ENCODE results near the gene GPR132.

GPR132 gene

DNA sequence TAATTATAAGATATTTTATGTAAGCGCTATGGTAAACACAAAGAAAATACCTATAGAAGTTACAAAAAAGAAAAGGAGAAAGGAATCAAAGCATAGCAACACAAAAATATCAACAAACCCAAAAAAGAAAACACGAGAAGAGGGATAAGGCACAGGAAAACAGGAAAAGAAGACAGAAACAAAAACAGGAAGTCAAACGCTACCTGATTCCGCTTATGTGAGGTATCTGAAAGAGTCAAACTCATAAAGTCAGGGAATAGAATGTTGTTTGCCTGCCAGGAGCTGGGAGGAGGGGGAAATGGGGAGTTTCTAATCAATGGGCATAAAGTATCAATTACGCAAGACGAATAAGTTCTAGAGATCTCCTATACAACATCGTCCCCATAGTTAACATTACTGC is 39.9 kb upstream of the GPR132 start:
- DNase-seq (ENCODE audit: extremely low spot score), result no peak
- ChIA-PET CTCF (interaction anchor here (1.0 kb wide), 1 partner anchor 15 kb away, joined by 3 read pairs; no protein-coding TSS in a partner anchor), POLR2A (no interaction called here)
- TF ChIP-seq SUZ12 (IDR thresholded peaks at IDR 0.05) (no peak), PKNOX1 (IDR thresholded peaks at IDR 0.05) (no peak), L3MBTL2 (conservative IDR thresholded peaks at IDR 0.05) (no peak), HDGF (IDR thresholded peaks at IDR 0.05; ENCODE audit: borderline replicate concordance) (no peak), SP1 (IDR thresholded peaks at IDR 0.05) (no peak), FOXA1 (IDR thresholded peaks at IDR 0.05) (no peak), NFRKB (IDR thresholded peaks at IDR 0.05) (no peak), FOXM1 (IDR thresholded peaks at IDR 0.05; ENCODE audit: borderline replicate concordance) (no peak), BHLHE40 (IDR thresholded peaks at IDR 0.05; ENCODE audit: borderline replicate concordance) (no peak), ZNF384 (IDR thresholded peaks at IDR 0.05) (no peak), ARNT (IDR thresholded peaks at IDR 0.05) (no peak), TARDBP (IDR thresholded peaks at IDR 0.05) (no peak), LEF1 (IDR thresholded peaks at IDR 0.05; ENCODE audit: borderline replicate concordance) (no peak), FOXK2 (IDR thresholded peaks at IDR 0.05) (no peak), CTBP1 (IDR thresholded peaks at IDR 0.05; ENCODE audit: borderline replicate concordance) (no peak), ELF4 (IDR thresholded peaks at IDR 0.05) (no peak)

DNA sequence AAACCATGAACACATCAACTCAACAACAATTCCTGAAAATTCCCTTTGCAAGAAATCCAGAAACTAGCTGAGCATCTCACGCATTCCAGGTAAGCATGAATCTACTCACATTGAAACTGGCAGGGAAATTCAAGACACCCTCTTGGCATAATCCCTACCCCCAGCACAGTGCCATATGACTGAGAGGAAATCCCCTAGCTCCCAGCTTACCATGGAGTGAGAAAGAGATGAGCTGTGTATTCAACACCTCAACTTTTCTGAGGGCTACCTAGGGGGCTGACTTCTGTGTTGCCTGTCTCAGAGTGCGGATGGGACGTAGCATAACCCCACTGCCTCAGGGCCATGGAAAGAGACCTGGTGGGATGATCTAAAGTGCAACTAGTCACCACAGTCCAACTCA is 37.7 kb upstream of the GPR132 start:
- no peak for TF ChIP-seq SP1 (IDR thresholded peaks at IDR 0.05)
- TF ChIP-seq FOXM1 (IDR thresholded peaks at IDR 0.05; ENCODE audit: borderline replicate concordance), result no peak
- TF ChIP-seq PKNOX1 (IDR thresholded peaks at IDR 0.05), result no peak
- no peak for TF ChIP-seq TARDBP (IDR thresholded peaks at IDR 0.05)
- no peak for TF ChIP-seq HDGF (IDR thresholded peaks at IDR 0.05; ENCODE audit: borderline replicate concordance)
- TF ChIP-seq FOXK2 (IDR thresholded peaks at IDR 0.05), result no peak
- TF ChIP-seq ARNT (IDR thresholded peaks at IDR 0.05), result no peak
- TF ChIP-seq FOXA1 (IDR thresholded peaks at IDR 0.05), result no peak
- no peak for TF ChIP-seq LEF1 (IDR thresholded peaks at IDR 0.05; ENCODE audit: borderline replicate concordance)
- TF ChIP-seq ELF4 (IDR thresholded peaks at IDR 0.05), result no peak
- TF ChIP-seq CTBP1 (IDR thresholded peaks at IDR 0.05; ENCODE audit: borderline replicate concordance), result no peak
- TF ChIP-seq L3MBTL2 (conservative IDR thresholded peaks at IDR 0.05), result no peak
- DNase-seq (ENCODE audit: extremely low spot score), result no peak
- ChIA-PET POLR2A (no interaction called here), CTCF (no interaction called here)

DNA sequence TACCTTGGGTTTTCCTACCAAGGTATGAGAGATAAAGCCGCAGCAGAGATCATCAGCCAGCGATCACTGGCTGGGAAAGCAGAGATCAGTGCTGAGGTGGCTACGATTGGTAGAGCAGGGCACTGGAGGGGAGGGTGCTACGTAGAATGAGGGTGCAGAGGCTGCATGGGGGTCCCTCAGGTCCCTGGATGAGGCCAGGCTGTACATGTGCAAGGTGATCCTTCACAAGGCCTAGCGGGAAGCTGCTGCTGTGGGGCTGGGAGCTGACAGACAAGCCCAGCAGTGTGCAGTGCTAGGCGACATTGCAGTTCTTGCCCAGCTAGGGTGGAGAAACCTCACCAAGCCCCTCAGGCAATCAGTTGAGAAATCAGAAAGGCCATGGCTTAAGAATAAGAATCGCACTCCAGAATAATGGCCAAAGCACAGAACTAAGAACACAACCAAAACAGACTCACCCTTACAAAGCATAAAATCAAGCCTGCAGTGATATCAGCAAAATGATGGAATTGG is 37.2 kb upstream of the GPR132 start:
- TF ChIP-seq BHLHE40 (IDR thresholded peaks at IDR 0.05; ENCODE audit: borderline replicate concordance), result no peak
- no peak for TF ChIP-seq ARNT (IDR thresholded peaks at IDR 0.05)
- TF ChIP-seq FOXA1 (IDR thresholded peaks at IDR 0.05), result no peak
- TF ChIP-seq ELF4 (IDR thresholded peaks at IDR 0.05), result no peak
- no peak for TF ChIP-seq HDGF (IDR thresholded peaks at IDR 0.05; ENCODE audit: borderline replicate concordance)
- no peak for TF ChIP-seq NFRKB (IDR thresholded peaks at IDR 0.05)
- TF ChIP-seq L3MBTL2 (conservative IDR thresholded peaks at IDR 0.05), result no peak
- no peak for TF ChIP-seq SP1 (IDR thresholded peaks at IDR 0.05)
- no peak for TF ChIP-seq SUZ12 (IDR thresholded peaks at IDR 0.05)
- no peak for TF ChIP-seq TARDBP (IDR thresholded peaks at IDR 0.05)
- no peak for TF ChIP-seq ZNF384 (IDR thresholded peaks at IDR 0.05)
- CTCF ChIA-PET, result no interaction called here
- POLR2A ChIA-PET, result no interaction called here

GRCh38 chr14:105100910-105101309 is 35.7 kb upstream of the GPR132 start:
- ChIA-PET CTCF (no interaction called here), POLR2A (no interaction called here)
- no peak for DNase-seq (ENCODE audit: extremely low spot score)
- TF ChIP-seq SP1 (IDR thresholded peaks at IDR 0.05), result no peak
- TF ChIP-seq FOXA1 (IDR thresholded peaks at IDR 0.05), result no peak
- TF ChIP-seq HDGF (IDR thresholded peaks at IDR 0.05; ENCODE audit: borderline replicate concordance), result no peak
- no peak for TF ChIP-seq PKNOX1 (IDR thresholded peaks at IDR 0.05)
- TF ChIP-seq FOXK2 (IDR thresholded peaks at IDR 0.05), result no peak
- TF ChIP-seq SUZ12 (IDR thresholded peaks at IDR 0.05), result no peak
- no peak for TF ChIP-seq ELF4 (IDR thresholded peaks at IDR 0.05)
- no peak for TF ChIP-seq FOXM1 (IDR thresholded peaks at IDR 0.05; ENCODE audit: borderline replicate concordance)
- no peak for TF ChIP-seq CTBP1 (IDR thresholded peaks at IDR 0.05; ENCODE audit: borderline replicate concordance)
- TF ChIP-seq L3MBTL2 (conservative IDR thresholded peaks at IDR 0.05), result no peak
- TF ChIP-seq TARDBP (IDR thresholded peaks at IDR 0.05), result no peak
- TF ChIP-seq ZNF384 (IDR thresholded peaks at IDR 0.05), result no peak
- TF ChIP-seq ARNT (IDR thresholded peaks at IDR 0.05), result no peak
- no peak for TF ChIP-seq BHLHE40 (IDR thresholded peaks at IDR 0.05; ENCODE audit: borderline replicate concordance)
- TF ChIP-seq LEF1 (IDR thresholded peaks at IDR 0.05; ENCODE audit: borderline replicate concordance), result no peak
- TF ChIP-seq NFRKB (IDR thresholded peaks at IDR 0.05), result no peak

More for the DNA sequence above, 37.2 kb upstream of the GPR132 start:
- DNase-seq (ENCODE audit: extremely low spot score), result no peak

- DNase-seq (ENCODE audit: extremely low spot score), result no peak
- ChIA-PET CTCF (no interaction called here), POLR2A (no interaction called here)
- TF ChIP-seq TARDBP (IDR thresholded peaks at IDR 0.05) (no peak), PKNOX1 (IDR thresholded peaks at IDR 0.05) (no peak), NFRKB (IDR thresholded peaks at IDR 0.05) (no peak), LEF1 (IDR thresholded peaks at IDR 0.05; ENCODE audit: borderline replicate concordance) (no peak), L3MBTL2 (conservative IDR thresholded peaks at IDR 0.05) (no peak), ZNF384 (IDR thresholded peaks at IDR 0.05) (no peak), FOXK2 (IDR thresholded peaks at IDR 0.05) (no peak), CTBP1 (IDR thresholded peaks at IDR 0.05; ENCODE audit: borderline replicate concordance) (no peak), BHLHE40 (IDR thresholded peaks at IDR 0.05; ENCODE audit: borderline replicate concordance) (no peak), HDGF (IDR thresholded peaks at IDR 0.05; ENCODE audit: borderline replicate concordance) (no peak), FOXA1 (IDR thresholded peaks at IDR 0.05) (no peak), FOXM1 (IDR thresholded peaks at IDR 0.05; ENCODE audit: borderline replicate concordance) (no peak), SP1 (IDR thresholded peaks at IDR 0.05) (no peak), ARNT (IDR thresholded peaks at IDR 0.05) (no peak), ELF4 (IDR thresholded peaks at IDR 0.05) (no peak), SUZ12 (IDR thresholded peaks at IDR 0.05) (no peak)
Observed at GRCh38 chr14:105099778-105100177, 34.5 kb upstream of the GPR132 start.
